OCI-LY3 (cell line): Measurements from ENCODE around the gene NKAIN2.

Experiments
- H2AFZ ChIP-seq: fragments of 200-600, 300-600 bp; shearing (Covaris generic); 2 replicates; pipeline ENCODE4 v1.6.0; 2014; ENCODE audit warnings: antibody characterized with exemption, low read depth, low read length
- H3K27ac ChIP-seq: fragments of 200-600, 300-600 bp; sonication (generic); 2 replicates; pipeline ENCODE4 v1.5.1; 2014; ENCODE audit warnings: mild to moderate bottlenecking, low read length, moderate library complexity, mixed read lengths
- H3K27me3 ChIP-seq: fragments of 200-600, 300-600 bp; sonication (generic); 2 replicates; pipeline ENCODE4 v1.6.1; 2014; ENCODE audit warnings: low read depth, low read length, mixed read lengths
- H3K36me3 ChIP-seq: fragments of 200-600, 300-600 bp; sonication (generic); replicated peaks from 2 replicates; pipeline ENCODE3; 2014; ENCODE audit warnings: low read depth, low read length, mixed read lengths
- H3K4me1 ChIP-seq: fragments of 300-600, 200-600 bp; sonication (generic); 2 replicates; pipeline ENCODE4 v1.6.1; 2014; ENCODE audit warnings: low read length, mixed read lengths
- H3K4me2 ChIP-seq: fragments of 200-600, 300-600 bp; sonication (generic); 2 replicates; pipeline ENCODE4 v1.6.1; 2014; ENCODE audit warnings: low read length, mixed read lengths
- H3K4me3 ChIP-seq: fragments of 300-600, 200-600 bp; sonication (generic); 2 replicates; pipeline ENCODE4 v1.5.1; 2014; ENCODE audit warnings: antibody characterized with exemption, mild to moderate bottlenecking, low read length, moderate library complexity
- H3K79me2 ChIP-seq: fragments of 300-600, 200-600 bp; shearing (Covaris generic); 2 replicates; pipeline ENCODE4 v1.6.1; 2014; ENCODE audit warnings: mild to moderate bottlenecking, low read length, mixed read lengths
- H3K9ac ChIP-seq: fragments of 300-600, 200-600 bp; shearing (Covaris generic); 2 replicates; pipeline ENCODE4 v1.6.0; 2014; ENCODE audit warnings: mild to moderate bottlenecking, low read length, moderate library complexity
- H3K9me3 ChIP-seq: fragments of 200-600, 300-600 bp; shearing (Covaris generic); 2 replicates; pipeline ENCODE4 v1.6.1; 2014; ENCODE audit warnings: low read length, mixed read lengths; ENCODE audit not compliant: insufficient read depth
- H4K20me1 ChIP-seq: fragments of 200-600, 300-600 bp; sonication (generic); 2 replicates; pipeline ENCODE4 v1.6.1; 2016; ENCODE audit warnings: low read length, mixed read lengths; ENCODE audit not compliant: insufficient read depth
- EZH2phosphoT487 ChIP-seq: fragments of 200-600 bp; shearing (Covaris generic); IDR thresholded peaks from 2 replicates; pipeline ENCODE4 v1.6.1; 2018; ENCODE audit warnings: antibody characterized with exemption, mixed run types, low read depth
- TF ChIP-seq, protein P1 (sequence below): fragments of 200-600, 300-600 bp; sonication (generic); IDR thresholded peaks from 2 replicates; pipeline ENCODE4 v1.5.1; 2014; ENCODE audit warnings: antibody characterized with exemption, low read length, low read depth

The NKAIN2 gene

GRCh38 chr6:123768921-123769320 lies 34.7 kb upstream of the NKAIN2 start:
- Histone ChIP-seq H3K79me2 (no peaks in the 10 kb centered on the region), H3K4me1 (peaks cover 28% of the 10 kb centered on the region), H3K27me3 (no peaks in the 10 kb centered on the region), H2AFZ (0 out of 2 replicates have a peak overlapping the region, but pooled peaks have one; percentile 54), H3K27ac (peak overlapping the region; percentile 78; the same call in 1 of the 2 replicates), H3K4me2 (0 out of 2 replicates have a peak overlapping the region, but pooled peaks have one; percentile 9), H3K9me3 (no peaks in the 10 kb centered on the region), H3K4me3 (no peak overlapping the region), H4K20me1 (no peaks in the 10 kb centered on the region), H3K9ac (no peak overlapping the region), H3K36me3 (no peaks in the 10 kb centered on the region)
- no peak for TF ChIP-seq EZH2phosphoT487
- TF ChIP-seq, protein P1, sequence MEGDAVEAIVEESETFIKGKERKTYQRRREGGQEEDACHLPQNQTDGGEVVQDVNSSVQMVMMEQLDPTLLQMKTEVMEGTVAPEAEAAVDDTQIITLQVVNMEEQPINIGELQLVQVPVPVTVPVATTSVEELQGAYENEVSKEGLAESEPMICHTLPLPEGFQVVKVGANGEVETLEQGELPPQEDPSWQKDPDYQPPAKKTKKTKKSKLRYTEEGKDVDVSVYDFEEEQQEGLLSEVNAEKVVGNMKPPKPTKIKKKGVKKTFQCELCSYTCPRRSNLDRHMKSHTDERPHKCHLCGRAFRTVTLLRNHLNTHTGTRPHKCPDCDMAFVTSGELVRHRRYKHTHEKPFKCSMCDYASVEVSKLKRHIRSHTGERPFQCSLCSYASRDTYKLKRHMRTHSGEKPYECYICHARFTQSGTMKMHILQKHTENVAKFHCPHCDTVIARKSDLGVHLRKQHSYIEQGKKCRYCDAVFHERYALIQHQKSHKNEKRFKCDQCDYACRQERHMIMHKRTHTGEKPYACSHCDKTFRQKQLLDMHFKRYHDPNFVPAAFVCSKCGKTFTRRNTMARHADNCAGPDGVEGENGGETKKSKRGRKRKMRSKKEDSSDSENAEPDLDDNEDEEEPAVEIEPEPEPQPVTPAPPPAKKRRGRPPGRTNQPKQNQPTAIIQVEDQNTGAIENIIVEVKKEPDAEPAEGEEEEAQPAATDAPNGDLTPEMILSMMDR: no peak

GRCh38 chr6:123769431-123769830 lies 34.2 kb upstream of the NKAIN2 start:
- no peak overlapping the region for H3K4me3 ChIP-seq
- H3K4me1 ChIP-seq: peaks cover 28% of the 10 kb centered on the region
- TF ChIP-seq, protein P1: no peak
- TF ChIP-seq EZH2phosphoT487: no peak
- H3K27ac ChIP-seq: peak overlapping the region; percentile 78
- H3K9me3 ChIP-seq: no peaks in the 10 kb centered on the region
- H4K20me1 ChIP-seq: no peaks in the 10 kb centered on the region
- no peaks in the 10 kb centered on the region for H3K27me3 ChIP-seq
- H3K36me3 ChIP-seq: no peaks in the 10 kb centered on the region
- peak overlapping the region; percentile 54; the same call in 1 of the 2 replicates for H2AFZ ChIP-seq
- peak overlapping the region; percentile 10; the same call in 1 of the 2 replicates for H3K9ac ChIP-seq
- H3K79me2 ChIP-seq: no peaks in the 10 kb centered on the region
- H3K4me2 ChIP-seq: peak overlapping the region; percentile 9; the same call in 1 of the 2 replicates

GRCh38 chr6:123770247-123770949 lies 33.3 kb upstream of the NKAIN2 start:
- H3K27ac ChIP-seq: peak overlapping the region; percentile 78
- no peak overlapping the region for H3K9ac ChIP-seq
- no peaks in the 10 kb centered on the region for H3K79me2 ChIP-seq
- no peaks in the 10 kb centered on the region for H3K36me3 ChIP-seq
- 0 out of 2 replicates have a peak overlapping the region, but pooled peaks have one; percentile 9 for H3K4me2 ChIP-seq
- H3K9me3 ChIP-seq: no peaks in the 10 kb centered on the region
- no peaks in the 10 kb centered on the region for H4K20me1 ChIP-seq
- H2AFZ ChIP-seq: no peak overlapping the region; the same call in 1 of the 2 replicates
- peaks cover 28% of the 10 kb centered on the region for H3K4me1 ChIP-seq
- H3K27me3 ChIP-seq: no peaks in the 10 kb centered on the region
- TF ChIP-seq EZH2phosphoT487: no peak
- TF ChIP-seq, protein P1: no peak
- no peak overlapping the region for H3K4me3 ChIP-seq

- Histone ChIP-seq H3K36me3 (no peaks in the 10 kb centered on the region), H3K4me1 (peaks cover 28% of the 10 kb centered on the region), H3K4me3 (no peak overlapping the region), H4K20me1 (no peaks in the 10 kb centered on the region), H3K27ac (peak overlapping the region; percentile 48), H3K27me3 (no peaks in the 10 kb centered on the region), H2AFZ (no peak overlapping the region), H3K79me2 (no peaks in the 10 kb centered on the region), H3K4me2 (no peak overlapping the region), H3K9me3 (no peaks in the 10 kb centered on the region), H3K9ac (no peak overlapping the region)
- TF ChIP-seq EZH2phosphoT487: no peak
- TF ChIP-seq, protein P1: no peak
These were observed 32.5 kb upstream of the NKAIN2 start for GRCh38 chr6:123771126-123771525.
